Measurements from ENCODE around the gene MUC13.

- TF ChIP-seq CTCF (IDR thresholded peaks at IDR 0.05) (no peak), ZNF317 (CRISPR knock-in tag; IDR thresholded peaks at IDR 0.05; ENCODE audit: borderline replicate concordance, low read depth) (no peak), NR1H2 (CRISPR knock-in tag; IDR thresholded peaks at IDR 0.05) (no peak), E2F5 (CRISPR knock-in tag; IDR thresholded peaks at IDR 0.05) (no peak), NFE2L1 (CRISPR knock-in tag; IDR thresholded peaks at IDR 0.05) (no peak), ATF2 (CRISPR knock-in tag; IDR thresholded peaks at IDR 0.05; ENCODE audit: borderline replicate concordance, low read depth) (no peak), NR3C1 (CRISPR knock-in tag; conservative IDR thresholded peaks at IDR 0.05; ENCODE audit: low read depth) (no peak)
These were observed 76.3 kb downstream of the MUC13 start for GRCh38 chr3:124858275-124858674.

All from WTC11 (cell line).